HepG2 (cell line): ENCODE data around the gene ARFGEF2. TPM values are rescaled to one million over a fixed set of nuclear protein-coding genes. Genes with fewer than 3 reads are reported as not detected.

Source experiments
- ATM ChIP-seq: fragments of 450-650 bp; IDR thresholded peaks from 2 replicates; pipeline ENCODE4 v1.7.1; 2017; ENCODE audit warnings: mild to moderate bottlenecking, borderline replicate concordance
- ATRX ChIP-seq: sonication (generic); formaldehyde crosslinking; IDR thresholded peaks from 2 replicates; pipeline ENCODE4 v1.4.0; 2020; ENCODE audit warnings: missing genetic modification reagents, borderline replicate concordance
- CCAR2 ChIP-seq: fragments of 200-400 bp; formaldehyde crosslinking; optimal IDR thresholded peaks from 2 replicates; pipeline ENCODE3; 2018; ENCODE audit warnings: low read depth, mild to moderate bottlenecking, low read length, moderate library complexity
- CHD2 ChIP-seq: IDR thresholded peaks from 2 replicates; pipeline ENCODE4 v1.6.1; 2011; ENCODE audit warnings: low read depth, low read length, improper control_type of control experiment
- FOXK2 ChIP-seq: fragments of 450-650 bp; IDR thresholded peaks from 2 replicates; pipeline ENCODE4 v1.6.1; 2016
- FOXP4 ChIP-seq: sonication (generic); formaldehyde crosslinking; IDR thresholded peaks from 2 replicates; pipeline ENCODE4 v1.4.0; 2020; ENCODE audit warnings: missing genetic modification reagents
- GABPB1 ChIP-seq: IDR thresholded peaks from 2 replicates; pipeline ENCODE4 v1.6.1; 2016; ENCODE audit warnings: mild to moderate bottlenecking, missing genetic modification reagents, moderate library complexity, missing compliant biosample characterization
- KDM1A ChIP-seq: IDR thresholded peaks from 2 replicates; pipeline ENCODE4 v1.6.1; 2016; ENCODE audit warnings: missing compliant biosample characterization
- KMT2A ChIP-seq: sonication (generic); formaldehyde crosslinking; IDR thresholded peaks from 2 replicates; pipeline ENCODE4 v1.4.0; 2020; ENCODE audit warnings: missing genetic modification reagents
- MBNL3 ChIP-seq: fragments of 250-450 bp; sonication (Bioruptor Pico); conservative IDR thresholded peaks from 2 replicates; pipeline ENCODE4 v1.8.0; 2022; ENCODE audit warnings: mild to moderate bottlenecking, inconsistent platforms
- NFKB2 ChIP-seq: sonication (generic); formaldehyde crosslinking; IDR thresholded peaks from 2 replicates; pipeline ENCODE4 v1.4.0; 2020; ENCODE audit warnings: missing genetic modification reagents, borderline replicate concordance
- ONECUT2 ChIP-seq: sonication (generic); formaldehyde crosslinking; IDR thresholded peaks from 2 replicates; pipeline ENCODE4 v1.4.0; 2020; ENCODE audit warnings: missing genetic modification reagents
- POGZ ChIP-seq: sonication (generic); formaldehyde crosslinking; IDR thresholded peaks from 2 replicates; pipeline ENCODE4 v1.4.0; 2020; ENCODE audit warnings: mild to moderate bottlenecking, missing genetic modification reagents
- PPARG ChIP-seq: conservative IDR thresholded peaks from 2 replicates; pipeline ENCODE4 v1.6.1; 2016; ENCODE audit warnings: missing biosample characterization, missing genetic modification reagents
- SP140L ChIP-seq: sonication (generic); formaldehyde crosslinking; IDR thresholded peaks from 2 replicates; pipeline ENCODE4 v1.4.0; 2020; ENCODE audit warnings: missing genetic modification reagents, borderline replicate concordance
- SUZ12 ChIP-seq: fragments of 150-350 bp; IDR thresholded peaks from 2 replicates; pipeline ENCODE4 v1.6.1; 2014; ENCODE audit warnings: low read depth, low read length
- XBP1 ChIP-seq: sonication (generic); formaldehyde crosslinking; IDR thresholded peaks from 2 replicates; pipeline ENCODE4 v1.5.0; 2020; ENCODE audit warnings: missing genetic modification reagents
- ZGPAT ChIP-seq: IDR thresholded peaks from 2 replicates; pipeline ENCODE4 v1.6.1; 2016; ENCODE audit warnings: mild to moderate bottlenecking
- ZNF121 ChIP-seq: sonication (generic); formaldehyde crosslinking; IDR thresholded peaks from 2 replicates; pipeline ENCODE4 v1.5.0; 2020; ENCODE audit warnings: mild to moderate bottlenecking, missing genetic modification reagents
- ZNF24 ChIP-seq: fragments of 450-650 bp; IDR thresholded peaks from 2 replicates; pipeline ENCODE4 v1.6.1; 2017; ENCODE audit warnings: antibody characterized with exemption, mild to moderate bottlenecking
- ZNF703 ChIP-seq: sonication (generic); formaldehyde crosslinking; IDR thresholded peaks from 2 replicates; pipeline ENCODE4 v1.5.1; 2020; ENCODE audit warnings: missing genetic modification reagents, mild to moderate bottlenecking, moderate library complexity, borderline replicate concordance
- ZNF772 ChIP-seq: sonication (generic); formaldehyde crosslinking; IDR thresholded peaks from 2 replicates; pipeline ENCODE4 v1.5.0; 2020; ENCODE audit warnings: mild to moderate bottlenecking, missing genetic modification reagents
- ZNF777 ChIP-seq: sonication (generic); formaldehyde crosslinking; IDR thresholded peaks from 2 replicates; pipeline ENCODE4 v1.4.0; 2020; ENCODE audit warnings: missing genetic modification reagents
- ZNF784 ChIP-seq: sonication (generic); formaldehyde crosslinking; IDR thresholded peaks from 2 replicates; pipeline ENCODE4 v1.5.1; 2020; ENCODE audit warnings: missing genetic modification reagents, mild to moderate bottlenecking, borderline replicate concordance
- ZSCAN25 ChIP-seq: sonication (generic); formaldehyde crosslinking; IDR thresholded peaks from 2 replicates; pipeline ENCODE4 v1.8.0; 2022; ENCODE audit warnings: mild to moderate bottlenecking, missing genetic modification reagents
- ZXDC ChIP-seq: sonication (generic); formaldehyde crosslinking; IDR thresholded peaks from 2 replicates; pipeline ENCODE4 v1.5.0; 2020; ENCODE audit warnings: mild to moderate bottlenecking, missing genetic modification reagents
- polyA plus RNA-seq, 8 experiments: library from polyadenylated mRNA; depleted of rRNA in 3 of 8; stranded (reverse) in 7 of 8; unstranded in 1 of 8; fragments of >200 nt; fragmentation: Illumina TruSeq in 4 of 8; extraction: Trizol in 4 of 8; gene quantifications; 2 replicates each; pipeline versions ENCODE4 v1.2.1 to v1.2.3, GENCODE V29; 2011 to 2016; ENCODE audit warnings: low read depth in 4 of 8, missing spikeins in 1 of 8, mixed read lengths in 1 of 8; ENCODE audit not compliant: insufficient read depth in 1 of 8
- total RNA-seq, 5 experiments: library from RNA; depleted of rRNA; stranded (reverse); fragments of >200 nt; fragmentation: Illumina TruSeq; extraction: Trizol; gene quantifications; 2 replicates each; pipeline ENCODE4 v1.2.3, GENCODE V29; 2016; ENCODE audit warnings: low read depth in 1 of 5

ARFGEF2 gene
- total and polyA plus RNA-seq, 2 of the 13 experiments (the other 11 are each of a cell fraction or from before 2014, with no cell fraction given): 44.0 to 60.8 TPM

- TF ChIP-seq NFKB2 (0 out of 2 replicates have a peak, but pooled peaks have one; percentile 12), FOXK2 (0 out of 2 replicates have a peak, but pooled peaks have one; percentile 1), ZNF703 (CRISPR knock-in tag) (no peak), ZNF772 (peak; percentile 21; the same call in 1 of the 2 replicates), GABPB1 (CRISPR knock-in tag) (no peak), PPARG (no peak), SP140L (CRISPR knock-in tag) (0 out of 2 replicates have a peak, but pooled peaks have one; percentile 9), ZGPAT (CRISPR knock-in tag) (peak; percentile 4; the same call in 1 of the 2 replicates), ONECUT2 (CRISPR knock-in tag) (peak; percentile 29; the same call in 1 of the 2 replicates), CCAR2 (no peak), XBP1 (CRISPR knock-in tag) (no peak), ZNF24 (peak; percentile 25; the same call in 1 of the 2 replicates), ZNF784 (CRISPR knock-in tag) (no peak), ATRX (no peak), ZXDC (no peak), SUZ12 (no peak), ZSCAN25 (CRISPR knock-in tag) (no peak), MBNL3 (CRISPR knock-in tag) (no peak), POGZ (0 out of 2 replicates have a peak, but pooled peaks have one; percentile 25), FOXP4 (CRISPR knock-in tag) (0 out of 2 replicates have a peak, but pooled peaks have one; percentile 40), ZNF777 (CRISPR knock-in tag) (no peak), CHD2 (no peak), KDM1A (peak; percentile 66; the same call in 1 of the 2 replicates), ATM (0 out of 2 replicates have a peak, but pooled peaks have one; percentile 57), KMT2A (CRISPR knock-in tag) (no peak), ZNF121 (CRISPR knock-in tag) (peak; percentile 85)
Measured at GRCh38 chr20:48920527-48921167, 864 bp upstream of the ARFGEF2 start (continued).
